ENCODE data around the gene PAF1. TPM values are rescaled to one million over a fixed set of nuclear protein-coding genes. Genes with fewer than 3 reads are reported as not detected.

Gene PAF1
- total RNA-seq, 1 donor from 2014 or later, result 36.2 TPM

DNA sequence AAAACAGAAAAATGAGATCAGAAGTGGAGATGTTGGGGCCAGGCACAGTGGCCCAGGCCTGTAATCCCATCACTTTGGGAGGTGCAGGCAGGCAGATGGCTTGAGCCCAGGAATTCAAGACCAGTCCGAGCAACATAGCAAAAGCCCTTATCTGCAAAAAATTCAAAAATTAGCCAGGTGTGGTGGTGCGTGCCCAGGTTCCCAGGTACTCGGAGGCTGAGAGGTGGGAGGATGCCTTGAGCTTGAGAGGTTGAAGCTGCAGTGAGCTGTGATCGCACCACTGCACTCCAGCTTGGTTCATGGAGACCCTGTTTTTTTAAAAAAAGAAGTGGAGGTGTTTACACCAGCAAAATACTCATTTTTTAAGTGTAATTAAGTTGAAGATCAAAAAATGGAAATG, 9.2 kb upstream of the PAF1 start:
- H3K36me3 Mint-ChIP-seq (ENCODE audit: unreplicated experiment), result no peaks in the 10 kb centered on the region
- H3K9me3 Mint-ChIP-seq (ENCODE audit: unreplicated experiment), result peaks cover 19% of the 10 kb centered on the region

DNA sequence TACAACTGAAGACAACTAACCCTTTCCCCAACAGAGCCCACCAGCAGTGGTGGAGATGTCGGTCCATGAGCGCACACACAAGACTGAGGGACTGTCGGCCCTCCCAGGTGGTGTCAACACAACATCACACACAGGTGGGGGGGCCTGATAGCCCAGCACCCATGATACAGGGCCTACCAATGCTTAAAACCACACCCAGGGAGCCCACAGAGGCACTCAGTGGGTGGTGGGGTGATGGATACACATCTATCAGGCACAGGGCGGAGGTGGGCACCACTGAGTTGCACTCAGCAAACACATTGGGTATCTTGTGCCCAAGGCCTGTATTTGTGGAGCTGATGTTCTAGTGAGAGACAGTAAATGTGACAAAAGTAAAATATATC, 8.8 kb upstream of the PAF1 start:
- H3K4me1 Mint-ChIP-seq (ENCODE audit: low read depth, unreplicated experiment), result peaks cover 18% of the 10 kb centered on the region
- peaks cover 13% of the 10 kb centered on the region for H3K27me3 Mint-ChIP-seq (ENCODE audit: unreplicated experiment)
- peak overlapping the region; percentile 7 for H3K27ac Mint-ChIP-seq (ENCODE audit: unreplicated experiment)
- no peak for DNase-seq
- TF ChIP-seq, protein P1, sequence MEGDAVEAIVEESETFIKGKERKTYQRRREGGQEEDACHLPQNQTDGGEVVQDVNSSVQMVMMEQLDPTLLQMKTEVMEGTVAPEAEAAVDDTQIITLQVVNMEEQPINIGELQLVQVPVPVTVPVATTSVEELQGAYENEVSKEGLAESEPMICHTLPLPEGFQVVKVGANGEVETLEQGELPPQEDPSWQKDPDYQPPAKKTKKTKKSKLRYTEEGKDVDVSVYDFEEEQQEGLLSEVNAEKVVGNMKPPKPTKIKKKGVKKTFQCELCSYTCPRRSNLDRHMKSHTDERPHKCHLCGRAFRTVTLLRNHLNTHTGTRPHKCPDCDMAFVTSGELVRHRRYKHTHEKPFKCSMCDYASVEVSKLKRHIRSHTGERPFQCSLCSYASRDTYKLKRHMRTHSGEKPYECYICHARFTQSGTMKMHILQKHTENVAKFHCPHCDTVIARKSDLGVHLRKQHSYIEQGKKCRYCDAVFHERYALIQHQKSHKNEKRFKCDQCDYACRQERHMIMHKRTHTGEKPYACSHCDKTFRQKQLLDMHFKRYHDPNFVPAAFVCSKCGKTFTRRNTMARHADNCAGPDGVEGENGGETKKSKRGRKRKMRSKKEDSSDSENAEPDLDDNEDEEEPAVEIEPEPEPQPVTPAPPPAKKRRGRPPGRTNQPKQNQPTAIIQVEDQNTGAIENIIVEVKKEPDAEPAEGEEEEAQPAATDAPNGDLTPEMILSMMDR (IDR thresholded peaks at IDR 0.05; ENCODE audit: partially characterized antibody, unreplicated experiment), result no peak
- peak overlapping the region; percentile 12 for H3K4me3 Mint-ChIP-seq (ENCODE audit: unreplicated experiment)
- no peaks in the 10 kb centered on the region for H3K36me3 Mint-ChIP-seq (ENCODE audit: unreplicated experiment)
- peaks cover 19% of the 10 kb centered on the region for H3K9me3 Mint-ChIP-seq (ENCODE audit: unreplicated experiment)

More for the DNA sequence above, 9.2 kb upstream of the PAF1 start:
- DNase-seq, result no peak
- TF ChIP-seq, protein P1 (IDR thresholded peaks at IDR 0.05; ENCODE audit: partially characterized antibody, unreplicated experiment), result no peak
- peaks cover 18% of the 10 kb centered on the region for H3K4me1 Mint-ChIP-seq (ENCODE audit: low read depth, unreplicated experiment)
- peak overlapping the region; percentile 7 for H3K27ac Mint-ChIP-seq (ENCODE audit: unreplicated experiment)
- H3K4me3 Mint-ChIP-seq (ENCODE audit: unreplicated experiment), result no peak overlapping the region
- peaks cover 13% of the 10 kb centered on the region for H3K27me3 Mint-ChIP-seq (ENCODE audit: unreplicated experiment)

DNA sequence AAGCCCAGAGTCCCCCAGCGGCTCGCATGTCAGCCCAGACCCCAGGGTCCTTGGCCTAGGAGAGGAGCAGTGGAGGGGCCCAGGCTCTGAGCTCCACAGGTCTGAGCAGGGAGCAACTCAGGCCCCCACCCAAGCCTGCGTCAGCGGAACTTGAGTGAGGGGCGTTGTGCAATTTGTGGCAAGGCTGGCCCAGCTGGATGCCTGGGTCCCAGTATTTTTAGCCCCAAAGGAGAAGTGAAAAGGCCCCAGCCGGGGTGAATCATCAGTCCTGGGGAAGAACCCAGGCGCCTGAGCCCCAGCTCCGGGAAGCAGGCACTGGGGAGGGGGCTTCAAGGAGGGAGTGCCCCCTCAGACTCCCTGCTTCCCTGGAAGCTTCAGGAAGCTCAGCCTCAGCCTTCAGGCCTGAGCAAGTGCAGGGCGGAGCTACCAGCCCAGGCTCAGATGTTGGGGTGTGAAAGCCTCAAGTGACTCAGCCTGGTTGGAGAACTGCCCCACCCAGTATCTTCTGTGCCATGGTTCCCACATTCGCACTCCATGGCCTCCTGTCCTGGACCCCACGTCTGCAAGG, 7.5 kb upstream of the PAF1 start:
- Mint-ChIP-seq H3K4me3 (ENCODE audit: unreplicated experiment) (no peak overlapping the region), H3K36me3 (ENCODE audit: unreplicated experiment) (no peaks in the 10 kb centered on the region), H3K9me3 (ENCODE audit: unreplicated experiment) (peaks cover 17% of the 10 kb centered on the region), H3K27me3 (ENCODE audit: unreplicated experiment) (peaks cover 13% of the 10 kb centered on the region), H3K27ac (ENCODE audit: unreplicated experiment) (no peak overlapping the region), H3K4me1 (ENCODE audit: low read depth, unreplicated experiment) (peaks cover 16% of the 10 kb centered on the region)
- DNase-seq, result no peak
- TF ChIP-seq, protein P1 (IDR thresholded peaks at IDR 0.05; ENCODE audit: partially characterized antibody, unreplicated experiment), result no peak

DNA sequence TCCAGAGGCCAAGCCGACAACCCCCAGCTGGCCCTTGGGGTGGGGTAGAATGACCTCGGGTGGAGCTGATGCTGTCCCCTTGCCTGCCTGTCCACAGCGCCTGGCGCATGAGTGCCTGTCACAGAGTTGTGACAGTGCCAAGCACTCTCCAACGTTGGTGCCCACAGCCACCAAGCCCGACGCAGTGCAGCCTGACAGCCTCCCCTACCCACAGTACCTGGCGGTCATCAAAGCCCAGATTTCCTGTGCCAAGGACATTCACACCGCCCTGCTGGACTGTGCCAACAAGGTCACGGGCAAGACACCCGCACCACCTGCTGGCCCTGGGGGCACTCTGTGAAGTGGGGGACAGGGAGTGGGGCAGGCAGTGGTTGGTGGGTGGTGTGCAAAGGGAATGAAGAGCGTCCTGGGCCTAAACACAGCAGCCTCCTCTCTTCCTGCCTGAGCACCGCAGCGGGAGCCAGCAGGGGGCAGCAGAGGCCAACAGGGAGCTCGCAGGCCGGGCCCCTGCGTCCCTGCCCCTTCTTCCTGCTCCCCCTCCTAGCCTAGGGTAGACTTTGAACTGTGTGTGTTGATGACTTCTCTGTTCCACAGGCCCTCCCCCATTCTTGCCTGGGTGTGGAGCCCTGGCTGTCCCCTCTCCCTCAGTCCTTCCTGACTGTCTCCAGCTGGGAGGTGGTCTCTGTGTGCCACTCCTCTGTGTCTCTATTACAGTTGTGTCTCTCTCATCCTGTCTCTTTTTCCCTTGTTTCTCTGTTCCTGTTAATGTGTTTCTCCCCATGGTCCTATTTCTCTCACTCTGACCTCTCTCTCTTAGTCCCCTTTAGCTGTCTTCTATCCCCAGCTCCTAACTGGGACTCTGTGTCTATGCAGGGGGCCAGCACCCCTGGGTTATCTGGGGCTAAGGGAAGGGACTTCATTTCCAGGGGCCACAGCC, 6.7 kb upstream of the PAF1 start:
- Mint-ChIP-seq H3K27ac (ENCODE audit: unreplicated experiment) (peak overlapping the region; percentile 70), H3K4me1 (ENCODE audit: low read depth, unreplicated experiment) (peaks cover 16% of the 10 kb centered on the region), H3K36me3 (ENCODE audit: unreplicated experiment) (no peaks in the 10 kb centered on the region), H3K4me3 (ENCODE audit: unreplicated experiment) (peak overlapping the region; percentile 57), H3K27me3 (ENCODE audit: unreplicated experiment) (peaks cover 11% of the 10 kb centered on the region), H3K9me3 (ENCODE audit: unreplicated experiment) (peaks cover 17% of the 10 kb centered on the region)
- peak; percentile 94 for DNase-seq
- TF ChIP-seq, protein P1 (IDR thresholded peaks at IDR 0.05; ENCODE audit: partially characterized antibody, unreplicated experiment), result peak; percentile 87

DNA sequence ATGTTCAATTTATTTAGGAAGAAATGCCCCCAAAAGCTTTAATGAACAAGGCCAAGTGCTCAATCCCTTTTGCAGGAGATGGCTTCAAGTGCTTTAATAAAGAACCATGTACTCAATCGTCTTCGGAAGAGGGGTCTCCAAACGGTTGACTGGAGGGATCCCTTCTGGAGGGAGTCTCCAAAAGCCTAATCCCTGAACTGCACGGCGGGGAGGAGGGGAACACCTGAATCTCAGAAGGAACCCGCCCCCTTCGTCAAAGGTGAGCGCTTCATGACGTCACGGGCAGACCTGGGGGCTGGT, 505 bp downstream of the PAF1 start:
- DNase-seq, result no peak
- peak overlapping the region; percentile 100 for H3K4me3 Mint-ChIP-seq (ENCODE audit: unreplicated experiment)

More for the DNA sequence above, 505 bp downstream of the PAF1 start:
- Mint-ChIP-seq H3K4me1 (ENCODE audit: low read depth, unreplicated experiment) (peaks cover 5% of the 10 kb centered on the region), H3K27ac (ENCODE audit: unreplicated experiment) (peak overlapping the region; percentile 86), H3K27me3 (ENCODE audit: unreplicated experiment) (peaks cover 5% of the 10 kb centered on the region), H3K9me3 (ENCODE audit: unreplicated experiment) (peaks cover 9% of the 10 kb centered on the region), H3K36me3 (ENCODE audit: unreplicated experiment) (no peaks in the 10 kb centered on the region)
- TF ChIP-seq, protein P1 (IDR thresholded peaks at IDR 0.05; ENCODE audit: partially characterized antibody, unreplicated experiment), result no peak

Data from glutamatergic neuron (in vitro differentiated cells).